Retinal pigment epithelial cell (primary cell): Measurements from ENCODE around the gene MYH9.
A peak's percentile ranks its signal among the peaks of the same experiment; 100 is the strongest.

Experiments
- DNase-seq: peaks from one replicate; pipeline ENCODE4 v3.0.0-alpha.2; 2010; ENCODE audit warnings: low read depth
- H3K4me3 ChIP-seq: 2 replicates; pipeline ENCODE4 v1.5.1; 2011; ENCODE audit warnings: mild to moderate bottlenecking, low read length, control low read depth, moderate library complexity
- CTCF ChIP-seq: conservative IDR thresholded peaks from 2 replicates; pipeline ENCODE4 v1.5.1; 2011; ENCODE audit warnings: low read depth, low read length, control low read depth, inconsistent platforms

MYH9 gene

GRCh38 chr22:36355894-36356293 lies 31.9 kb downstream of the MYH9 start:
- H3K4me3 ChIP-seq, result no peak overlapping the region
- TF ChIP-seq CTCF, result no peak

GRCh38 chr22:36355362-36355761 lies 32.4 kb downstream of the MYH9 start:
- no peak for DNase-seq
- no peak for TF ChIP-seq CTCF
- H3K4me3 ChIP-seq, result no peak overlapping the region

More at GRCh38 chr22:36355894-36356293, 31.9 kb downstream of the MYH9 start:
- DNase-seq, result no peak

- no peak for DNase-seq
- H3K4me3 ChIP-seq, result no peak overlapping the region
- TF ChIP-seq CTCF, result no peak
Measured at GRCh38 chr22:36352803-36353507, 34.8 kb downstream of the MYH9 start.

- DNase-seq, result no peak
- no peak for TF ChIP-seq CTCF
- no peak overlapping the region for H3K4me3 ChIP-seq
Measured at GRCh38 chr22:36351921-36352802, 35.6 kb downstream of the MYH9 start.

- TF ChIP-seq CTCF, result peak; percentile 39
- no peak for DNase-seq
- H3K4me3 ChIP-seq, result no peak overlapping the region
Measured at GRCh38 chr22:36350751-36351594, 36.8 kb downstream of the MYH9 start.

- H3K4me3 ChIP-seq, result no peak overlapping the region
- no peak for TF ChIP-seq CTCF
- no peak for DNase-seq
Measured at GRCh38 chr22:36349726-36350125, 38.0 kb downstream of the MYH9 start.
